Fibroblast of lung (primary cell): ENCODE measurements around the gene ADAM11.

Experiments used
- CTCF ChIP-seq, 2 donors: IDR thresholded peaks in 1 of 2; conservative IDR thresholded peaks in 1 of 2; 1 replicate in 1 of 2; 2 replicates in 1 of 2; pipeline ENCODE4 v1.5.1; 2011 to 2012; ENCODE audit warnings: low read length in 2 of 2, control low read depth in 1 of 2, inconsistent platforms in 1 of 2, low read depth in 1 of 2, mild to moderate bottlenecking in 1 of 2
- EZH2 ChIP-seq: IDR thresholded peaks from 2 replicates; pipeline ENCODE4 v1.5.1; 2012; ENCODE audit warnings: low read length, control low read depth, mild to moderate bottlenecking; ENCODE audit errors: missing control alignments

GRCh38 chr17:44773140-44773539 is 14.4 kb downstream of the ADAM11 start:
- TF ChIP-seq CTCF (conservative IDR thresholded peaks at IDR 0.05 in 1 of 2, IDR thresholded peaks at IDR 0.05 in 1 of 2; ENCODE audit: low read depth in 1 of 2, low read length in 2 of 2): no peak
- no peak for TF ChIP-seq EZH2
